HEK293 (cell line): Measurements from ENCODE around the gene DUSP15.
A peak's percentile ranks its signal among the peaks of the same experiment; 100 is the strongest.

Source experiments
- CTCF ChIA-PET: fragments of 350-600 bp; formaldehyde crosslinking; extraction: SDS; loops from one replicate; lab custom pipeline; 2021; ENCODE audit warnings: antibody characterized with exemption; lab: Yijun Ruan, JAX
- POLR2A ChIA-PET: fragments of 300-600 bp; formaldehyde crosslinking; extraction: SDS; loops from one replicate; lab custom pipeline; 2020; ENCODE audit warnings: antibody characterized with exemption, inconsistent platforms; lab: Yijun Ruan, JAX
- H3K27ac ChIP-seq: fragments of 200-500 bp; sonication (Bioruptor generic); 2 replicates; pipeline ENCODE4 v1.5.1; 2014; ENCODE audit warnings: low read depth, low read length, control low read depth, inconsistent platforms; ENCODE audit errors: extremely low read depth
- H3K36me3 ChIP-seq, 2 experiments: fragments of 200-500 bp in 1 of 2; sonication (Bioruptor generic) in 1 of 2; 1 replicate in 1 of 2; 2 replicates in 1 of 2; pipeline ENCODE4 v1.5.1; 2014 to 2017; ENCODE audit warnings: inconsistent platforms in 2 of 2, low read length in 2 of 2; ENCODE audit not compliant: control insufficient read depth in 2 of 2, insufficient read depth in 1 of 2
- H3K4me1 ChIP-seq: fragments of 200-500 bp; sonication (Bioruptor generic); 2 replicates; pipeline ENCODE4 v1.5.1; 2014; ENCODE audit warnings: mild to moderate bottlenecking, low read length, inconsistent platforms; ENCODE audit not compliant: control insufficient read depth, insufficient read depth
- H3K4me3 ChIP-seq: 2 replicates; pipeline ENCODE4 v1.5.1; 2011; ENCODE audit warnings: low read depth, mild to moderate bottlenecking, control low read depth, low read length, moderate library complexity
- H3K9me3 ChIP-seq: fragments of 200-500 bp; sonication (Bioruptor generic); 2 replicates; pipeline ENCODE4 v1.5.1; 2014; ENCODE audit warnings: low read depth, low read length, inconsistent platforms; ENCODE audit not compliant: control insufficient read depth, insufficient read depth
- REPIN1 ChIP-seq: fragments of 450-650 bp; formaldehyde crosslinking; IDR thresholded peaks from 2 replicates; pipeline ENCODE4 v1.5.1; 2017; ENCODE audit warnings: missing biosample characterization, missing genetic modification characterization, low read depth
- ZEB2 ChIP-seq: fragments of 450-650 bp; formaldehyde crosslinking; IDR thresholded peaks from 2 replicates; pipeline ENCODE4 v1.5.1; 2016; ENCODE audit warnings: missing biosample characterization, missing genetic modification characterization
- ZNF416 ChIP-seq: fragments of 450-650 bp; formaldehyde crosslinking; IDR thresholded peaks from 2 replicates; pipeline ENCODE4 v1.5.1; 2016; ENCODE audit warnings: missing biosample characterization, missing genetic modification characterization
- ZNF629 ChIP-seq: fragments of 450-650 bp; formaldehyde crosslinking; IDR thresholded peaks from 2 replicates; pipeline ENCODE4 v1.5.1; 2017; ENCODE audit warnings: missing biosample characterization, missing genetic modification characterization
- ZNF664 ChIP-seq: fragments of 450-650 bp; formaldehyde crosslinking; IDR thresholded peaks from 2 replicates; pipeline ENCODE4 v1.5.1; 2016; ENCODE audit warnings: missing biosample characterization, missing genetic modification characterization
- ZNF701 ChIP-seq: fragments of 450-650 bp; formaldehyde crosslinking; IDR thresholded peaks from 2 replicates; pipeline ENCODE4 v1.5.1; 2016; ENCODE audit warnings: missing biosample characterization, missing genetic modification characterization
- TF ChIP-seq, protein P1 (sequence below): fragments of 450-650 bp; formaldehyde crosslinking; IDR thresholded peaks from 2 replicates; pipeline ENCODE4 v1.5.1; 2016; ENCODE audit warnings: missing biosample characterization, missing genetic modification characterization, borderline replicate concordance
- TF ChIP-seq, protein P2 (sequence below): fragments of 450-650 bp; formaldehyde crosslinking; IDR thresholded peaks from 2 replicates; pipeline ENCODE4 v1.5.1; 2016; ENCODE audit warnings: missing biosample characterization, missing genetic modification characterization, low read depth

Gene DUSP15

GRCh38 chr20:31868853-31869672 lies 1.3 kb downstream of the DUSP15 start (continued):
- TF ChIP-seq, protein P1, sequence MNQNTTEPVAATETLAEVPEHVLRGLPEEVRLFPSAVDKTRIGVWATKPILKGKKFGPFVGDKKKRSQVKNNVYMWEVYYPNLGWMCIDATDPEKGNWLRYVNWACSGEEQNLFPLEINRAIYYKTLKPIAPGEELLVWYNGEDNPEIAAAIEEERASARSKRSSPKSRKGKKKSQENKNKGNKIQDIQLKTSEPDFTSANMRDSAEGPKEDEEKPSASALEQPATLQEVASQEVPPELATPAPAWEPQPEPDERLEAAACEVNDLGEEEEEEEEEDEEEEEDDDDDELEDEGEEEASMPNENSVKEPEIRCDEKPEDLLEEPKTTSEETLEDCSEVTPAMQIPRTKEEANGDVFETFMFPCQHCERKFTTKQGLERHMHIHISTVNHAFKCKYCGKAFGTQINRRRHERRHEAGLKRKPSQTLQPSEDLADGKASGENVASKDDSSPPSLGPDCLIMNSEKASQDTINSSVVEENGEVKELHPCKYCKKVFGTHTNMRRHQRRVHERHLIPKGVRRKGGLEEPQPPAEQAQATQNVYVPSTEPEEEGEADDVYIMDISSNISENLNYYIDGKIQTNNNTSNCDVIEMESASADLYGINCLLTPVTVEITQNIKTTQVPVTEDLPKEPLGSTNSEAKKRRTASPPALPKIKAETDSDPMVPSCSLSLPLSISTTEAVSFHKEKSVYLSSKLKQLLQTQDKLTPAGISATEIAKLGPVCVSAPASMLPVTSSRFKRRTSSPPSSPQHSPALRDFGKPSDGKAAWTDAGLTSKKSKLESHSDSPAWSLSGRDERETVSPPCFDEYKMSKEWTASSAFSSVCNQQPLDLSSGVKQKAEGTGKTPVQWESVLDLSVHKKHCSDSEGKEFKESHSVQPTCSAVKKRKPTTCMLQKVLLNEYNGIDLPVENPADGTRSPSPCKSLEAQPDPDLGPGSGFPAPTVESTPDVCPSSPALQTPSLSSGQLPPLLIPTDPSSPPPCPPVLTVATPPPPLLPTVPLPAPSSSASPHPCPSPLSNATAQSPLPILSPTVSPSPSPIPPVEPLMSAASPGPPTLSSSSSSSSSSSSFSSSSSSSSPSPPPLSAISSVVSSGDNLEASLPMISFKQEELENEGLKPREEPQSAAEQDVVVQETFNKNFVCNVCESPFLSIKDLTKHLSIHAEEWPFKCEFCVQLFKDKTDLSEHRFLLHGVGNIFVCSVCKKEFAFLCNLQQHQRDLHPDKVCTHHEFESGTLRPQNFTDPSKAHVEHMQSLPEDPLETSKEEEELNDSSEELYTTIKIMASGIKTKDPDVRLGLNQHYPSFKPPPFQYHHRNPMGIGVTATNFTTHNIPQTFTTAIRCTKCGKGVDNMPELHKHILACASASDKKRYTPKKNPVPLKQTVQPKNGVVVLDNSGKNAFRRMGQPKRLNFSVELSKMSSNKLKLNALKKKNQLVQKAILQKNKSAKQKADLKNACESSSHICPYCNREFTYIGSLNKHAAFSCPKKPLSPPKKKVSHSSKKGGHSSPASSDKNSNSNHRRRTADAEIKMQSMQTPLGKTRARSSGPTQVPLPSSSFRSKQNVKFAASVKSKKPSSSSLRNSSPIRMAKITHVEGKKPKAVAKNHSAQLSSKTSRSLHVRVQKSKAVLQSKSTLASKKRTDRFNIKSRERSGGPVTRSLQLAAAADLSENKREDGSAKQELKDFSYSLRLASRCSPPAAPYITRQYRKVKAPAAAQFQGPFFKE, result no peak

GRCh38 chr20:31866221-31866620 lies 4.1 kb downstream of the DUSP15 start:
- no peak for TF ChIP-seq ZNF416 (tag by site-specific recombination)
- TF ChIP-seq ZNF701 (tag by site-specific recombination), result no peak
- TF ChIP-seq ZNF664 (tag by site-specific recombination), result peak; percentile 36; the same call in 1 of the 2 replicates
- ChIA-PET POLR2A (no interaction called here), CTCF (interaction anchor here (0.7 kb wide), 1 partner anchor 19 kb away, joined by 3 read pairs; no protein-coding TSS in a partner anchor)
- 0 out of 2 replicates have a peak, but pooled peaks cover 2% of the 10 kb centered on the region for H3K4me1 ChIP-seq
- H3K27ac ChIP-seq, result no peak overlapping the region
- no peak overlapping the region for H3K4me3 ChIP-seq
- no peaks in the 10 kb centered on the region for H3K9me3 ChIP-seq
- no peaks in the 10 kb centered on the region for H3K36me3 ChIP-seq

DNA sequence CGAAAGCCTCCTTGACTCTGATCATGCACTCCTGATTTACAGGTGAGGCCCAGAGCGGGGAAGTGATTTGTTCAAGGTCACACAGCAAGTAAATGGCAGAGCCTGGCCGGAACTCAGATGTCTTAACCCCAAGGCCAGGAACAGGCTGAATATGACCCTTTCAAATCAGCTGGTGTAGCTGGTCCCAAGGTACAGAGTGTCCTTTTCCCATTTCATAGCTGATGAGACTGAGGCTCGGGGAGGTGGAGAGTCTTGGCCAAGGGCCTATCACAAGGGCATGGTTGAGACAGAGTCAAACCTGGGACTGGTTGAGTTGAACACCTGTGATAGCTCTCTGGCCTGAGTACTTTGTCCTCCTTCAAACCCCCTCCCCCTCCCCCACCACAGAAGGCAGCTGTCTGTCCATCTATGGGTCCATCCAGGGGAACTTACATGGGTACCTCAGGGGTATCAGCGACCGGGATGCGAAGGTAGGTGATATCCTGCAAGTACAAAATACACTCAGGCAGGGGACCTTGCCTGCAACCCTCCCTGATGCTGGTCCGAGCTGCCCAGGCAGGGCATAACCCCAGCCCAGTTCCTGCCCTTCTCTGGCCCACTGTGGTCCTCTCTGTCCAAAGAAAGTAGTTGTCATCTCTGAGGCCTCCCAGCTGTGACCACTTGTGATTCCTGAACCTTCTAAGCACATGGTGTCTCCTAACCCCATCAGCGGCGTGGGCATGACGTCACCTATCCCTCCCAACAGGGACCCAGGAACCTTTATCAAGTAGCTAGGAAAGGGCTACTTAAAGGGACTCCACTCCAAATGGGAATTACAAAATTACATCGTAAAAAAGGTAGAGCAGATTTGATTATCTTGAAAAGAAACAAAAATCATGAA lies 5.6 kb downstream of the DUSP15 start:
- Histone ChIP-seq H3K9me3 (no peaks in the 10 kb centered on the region), H3K27ac (no peak overlapping the region), H3K4me3 (no peak overlapping the region), H3K4me1 (0 out of 2 replicates have a peak, but pooled peaks cover 2% of the 10 kb centered on the region), H3K36me3 (no peaks in the 10 kb centered on the region)
- TF ChIP-seq, protein P2, sequence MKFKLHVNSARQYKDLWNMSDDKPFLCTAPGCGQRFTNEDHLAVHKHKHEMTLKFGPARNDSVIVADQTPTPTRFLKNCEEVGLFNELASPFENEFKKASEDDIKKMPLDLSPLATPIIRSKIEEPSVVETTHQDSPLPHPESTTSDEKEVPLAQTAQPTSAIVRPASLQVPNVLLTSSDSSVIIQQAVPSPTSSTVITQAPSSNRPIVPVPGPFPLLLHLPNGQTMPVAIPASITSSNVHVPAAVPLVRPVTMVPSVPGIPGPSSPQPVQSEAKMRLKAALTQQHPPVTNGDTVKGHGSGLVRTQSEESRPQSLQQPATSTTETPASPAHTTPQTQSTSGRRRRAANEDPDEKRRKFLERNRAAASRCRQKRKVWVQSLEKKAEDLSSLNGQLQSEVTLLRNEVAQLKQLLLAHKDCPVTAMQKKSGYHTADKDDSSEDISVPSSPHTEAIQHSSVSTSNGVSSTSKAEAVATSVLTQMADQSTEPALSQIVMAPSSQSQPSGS (tag by site-specific recombination), result peak; percentile 41; the same call in 1 of the 2 replicates
- TF ChIP-seq ZEB2 (no peak), REPIN1 (tag by site-specific recombination) (no peak), ZNF629 (0 out of 2 replicates have a peak, but pooled peaks have one; percentile 13)
- ChIA-PET POLR2A (no interaction called here), CTCF (interaction anchor here (1.2 to 5.2 kb wide), 2 partner anchors 9 to 11 kb away, joined by 3 to 26 read pairs; no protein-coding TSS in a partner anchor)
